Karpas-422 (cell line): ENCODE results near the gene FAM210A. TPM values are rescaled to one million over a fixed set of nuclear protein-coding genes. Genes with fewer than 3 reads are reported as not detected.
"Not testable (repeated sequence)": the region's sequence is repeated elsewhere in the genome, so short reads cannot be mapped to it uniquely, and the experiment has no call there.

ENCODE experiments used
- DNase-seq: peaks from one replicate; pipeline ENCODE4 v3.0.0-alpha.2; 2015
- H2AFZ ChIP-seq: fragments of 200-600 bp; sonication (generic); 2 replicates; pipeline ENCODE4 v1.6.1; 2014; ENCODE audit warnings: antibody characterized with exemption, low read length, mixed read lengths
- H3K27ac ChIP-seq: fragments of 200-600 bp; sonication (generic); 2 replicates; pipeline ENCODE4 v1.5.1; 2014; ENCODE audit warnings: mild to moderate bottlenecking, low read length, moderate library complexity
- H3K27me3 ChIP-seq: fragments of 200-600 bp; sonication (generic); 2 replicates; pipeline ENCODE4 v1.6.1; 2014; ENCODE audit warnings: low read length, mixed read lengths
- H3K36me3 ChIP-seq: fragments of 200-600 bp; sonication (generic); 2 replicates; pipeline ENCODE4 v1.6.1; 2014; ENCODE audit warnings: low read length, mixed read lengths; ENCODE audit not compliant: insufficient read depth
- H3K4me1 ChIP-seq: fragments of 200-600 bp; sonication (generic); 2 replicates; pipeline ENCODE4 v1.6.1; 2014; ENCODE audit warnings: mild to moderate bottlenecking, low read length, mixed read lengths
- H3K4me2 ChIP-seq: fragments of 200-600 bp; sonication (generic); 2 replicates; pipeline ENCODE4 v1.6.1; 2014; ENCODE audit warnings: low read length, low read depth, mild to moderate bottlenecking; ENCODE audit not compliant: poor library complexity, severe bottlenecking
- H3K4me3 ChIP-seq: fragments of 200-600 bp; sonication (generic); 2 replicates; pipeline ENCODE4 v1.5.1; 2014; ENCODE audit warnings: mild to moderate bottlenecking, antibody characterized with exemption, low read length, mixed read lengths
- H3K79me2 ChIP-seq: fragments of 200-600 bp; sonication (generic); 2 replicates; pipeline ENCODE4 v1.6.1; 2014; ENCODE audit warnings: mild to moderate bottlenecking, low read length, mixed read lengths
- H3K9ac ChIP-seq: fragments of 200-600 bp; sonication (generic); 2 replicates; pipeline ENCODE4 v1.6.0; 2014; ENCODE audit warnings: low read length
- H3K9me2 ChIP-seq: fragments of 200-600 bp; sonication (generic), shearing (Covaris generic); replicated peaks from 2 replicates; pipeline ENCODE4 v1.6.0; 2014; ENCODE audit warnings: mild to moderate bottlenecking, low read length, moderate library complexity; ENCODE audit not compliant: insufficient read depth
- H3K9me3 ChIP-seq: fragments of 300-700, 200-600 bp; sonication (generic); 2 replicates; pipeline ENCODE4 v1.6.1; 2014; ENCODE audit warnings: low read length, mixed read lengths
- H4K20me1 ChIP-seq: fragments of 200-600 bp; sonication (generic); 2 replicates; pipeline ENCODE4 v1.6.1; 2014; ENCODE audit warnings: mild to moderate bottlenecking, antibody characterized with exemption, low read length, low read depth; ENCODE audit not compliant: insufficient read depth
- total RNA-seq: library from RNA; depleted of rRNA; stranded (reverse); fragments of >200 nt; shearing (Covaris generic); gene quantifications from 2 replicates; pipeline ENCODE4 v1.2.3, GENCODE V29; 2014; ENCODE audit warnings: low replicate concordance; rRNA removed

FAM210A gene
- total RNA-seq, result 32.8 and 48.3 TPM in 2 replicates

DNA sequence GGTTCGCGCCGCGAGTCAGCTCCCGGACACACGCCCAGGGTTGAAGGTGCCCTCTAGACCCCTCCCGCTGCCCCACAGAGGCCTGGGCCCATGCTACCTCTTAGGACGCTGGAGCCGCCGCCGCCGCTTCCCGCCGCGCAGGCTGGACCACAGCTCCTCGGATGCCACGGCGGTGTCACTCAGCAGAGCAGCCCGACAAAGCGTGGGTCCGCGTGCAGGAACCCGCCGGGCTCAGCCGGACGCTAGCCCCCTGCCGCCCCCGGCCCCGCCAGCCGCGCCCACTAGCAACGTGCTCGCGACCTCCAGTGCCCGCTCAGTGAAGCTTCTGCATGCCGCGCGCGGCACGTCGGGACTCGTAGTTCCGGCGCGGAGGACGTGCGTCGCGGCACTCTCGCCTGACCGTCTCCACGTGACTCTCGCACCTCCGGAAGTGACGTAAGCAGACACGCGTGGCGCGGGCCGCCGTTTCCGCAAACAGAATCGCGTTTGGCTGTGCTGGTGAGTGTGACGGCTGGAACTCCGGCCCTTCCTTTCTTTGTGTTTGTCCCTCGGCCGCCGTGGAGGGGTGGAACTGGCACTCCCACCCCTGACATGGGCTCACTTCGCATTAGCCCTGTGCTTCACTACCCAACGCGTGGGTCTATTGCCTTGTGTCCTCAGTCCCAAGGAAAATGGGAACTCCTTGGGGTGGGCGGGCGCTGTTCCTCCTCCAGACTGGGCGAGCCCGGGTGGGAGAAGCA lies at the start of gene FAM210A, which contains the start of gene RNMT:
TSS of gene FAM210A (minus strand) at position 327 of the 740 bp plus-strand sequence. CDS start 44,481 bp downstream, outside the sequence.
TSS of gene RNMT (plus strand) at position 442 of the 740 bp plus-strand sequence. CDS start 4,845 bp downstream, outside the sequence.
- no peaks in the 10 kb centered on the region for H3K9me3 ChIP-seq
- peak within 1 kb of the TSS; percentile 91 for H3K4me2 ChIP-seq
- DNase-seq, result peak; percentile 98
- peak within 1 kb of the TSS; percentile 28; the same call in 1 of the 2 replicates for H3K27ac ChIP-seq
- H3K9ac ChIP-seq, result peak within 1 kb of the TSS; percentile 82
- H2AFZ ChIP-seq, result peak within 1 kb of the TSS; percentile 50
- H3K9me2 ChIP-seq, result no peaks in the 10 kb centered on the region
- H3K4me1 ChIP-seq, result peaks cover 40% of the 10 kb centered on the region
- H3K27me3 ChIP-seq, result no peaks in the 10 kb centered on the region
- peak within 1 kb of the TSS; percentile 90 for H3K4me3 ChIP-seq
- H3K79me2 ChIP-seq, result peaks cover 98% of the 10 kb centered on the region
- H4K20me1 ChIP-seq, result peaks cover 3% of the 10 kb centered on the region; the same call in 1 of the 2 replicates
- H3K36me3 ChIP-seq, result peaks cover 5% of the 10 kb centered on the region

- Histone ChIP-seq H4K20me1 (no peaks in the 10 kb centered on the region), H3K79me2 (no peaks in the 10 kb centered on the region), H3K4me2 (no peak overlapping the region)
Measured at GRCh38 chr18:13775058-13775457, 48.7 kb upstream of the FAM210A start.

GRCh38 chr18:13762690-13763439 lies 36.5 kb upstream of the FAM210A start:
- Histone ChIP-seq H3K27ac (no peak overlapping the region), H3K36me3 (peaks cover 15% of the 10 kb centered on the region; the same call in 1 of the 2 replicates), H2AFZ (no peak overlapping the region), H3K9ac (no peak overlapping the region), H3K4me1 (no peaks in the 10 kb centered on the region), H3K79me2 (no peaks in the 10 kb centered on the region), H3K4me3 (no peak overlapping the region), H3K4me2 (no peak overlapping the region), H3K9me2 (no peaks in the 10 kb centered on the region), H4K20me1 (no peaks in the 10 kb centered on the region), H3K27me3 (no peaks in the 10 kb centered on the region), H3K9me3 (no peaks in the 10 kb centered on the region)
- no peak for DNase-seq

More at GRCh38 chr18:13775058-13775457, 48.7 kb upstream of the FAM210A start:
- DNase-seq, result no peak
- peaks cover 10% of the 10 kb centered on the region for H3K4me1 ChIP-seq
- H3K27ac ChIP-seq, result no peak overlapping the region
- H3K27me3 ChIP-seq, result no peaks in the 10 kb centered on the region
- H3K4me3 ChIP-seq, result no peak overlapping the region
- no peaks in the 10 kb centered on the region for H3K36me3 ChIP-seq
- no peaks in the 10 kb centered on the region for H3K9me3 ChIP-seq
- no peak overlapping the region for H2AFZ ChIP-seq
- H3K9ac ChIP-seq, result no peak overlapping the region
- no peaks in the 10 kb centered on the region for H3K9me2 ChIP-seq

- Histone ChIP-seq H3K9me2 (no peaks in the 10 kb centered on the region), H3K9ac (no peak overlapping the region), H3K36me3 (peaks cover 21% of the 10 kb centered on the region; the same call in 1 of the 2 replicates)
Measured at GRCh38 chr18:13760047-13760446, 33.7 kb upstream of the FAM210A start.

GRCh38 chr18:13758622-13759021 lies 32.3 kb upstream of the FAM210A start:
- Histone ChIP-seq H3K36me3 (peaks cover 35% of the 10 kb centered on the region; the same call in 1 of the 2 replicates), H4K20me1 (no peaks in the 10 kb centered on the region), H3K27me3 (no peaks in the 10 kb centered on the region), H3K27ac (no peak overlapping the region), H3K9me2 (no peaks in the 10 kb centered on the region), H3K9me3 (no peaks in the 10 kb centered on the region), H2AFZ (no peak overlapping the region), H3K4me3 (no peak overlapping the region), H3K79me2 (no peaks in the 10 kb centered on the region), H3K4me2 (no peak overlapping the region), H3K4me1 (no peaks in the 10 kb centered on the region), H3K9ac (no peak overlapping the region)
- DNase-seq, result no peak

More at GRCh38 chr18:13760047-13760446, 33.7 kb upstream of the FAM210A start:
- Histone ChIP-seq H3K4me2 (no peak overlapping the region), H3K4me1 (no peaks in the 10 kb centered on the region), H3K9me3 (no peaks in the 10 kb centered on the region), H3K79me2 (no peaks in the 10 kb centered on the region), H3K27ac (no peak overlapping the region), H3K27me3 (no peaks in the 10 kb centered on the region), H2AFZ (no peak overlapping the region), H3K4me3 (no peak overlapping the region), H4K20me1 (no peaks in the 10 kb centered on the region)
- no peak for DNase-seq

DNA sequence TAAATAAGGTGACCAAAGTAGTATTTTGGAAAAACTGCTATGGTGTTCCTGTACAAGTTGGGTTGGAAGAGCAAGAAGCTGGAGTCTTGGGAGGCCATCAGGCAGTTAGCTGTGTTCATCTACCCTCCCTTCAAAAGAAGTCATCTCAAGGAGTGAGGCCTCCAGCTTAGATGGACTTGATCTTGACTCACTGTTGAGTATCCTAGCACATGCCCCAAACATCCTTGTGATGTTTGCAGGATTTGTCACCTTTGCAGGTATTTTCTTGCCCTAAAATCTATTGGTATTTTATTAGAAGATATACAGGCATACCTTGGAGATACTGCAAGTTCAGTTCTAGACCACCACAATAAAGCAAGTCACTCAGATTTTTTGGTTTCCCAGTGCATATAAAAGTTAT lies 30.3 kb upstream of the FAM210A start:
- H3K79me2 ChIP-seq, result no peaks in the 10 kb centered on the region
- H3K4me3 ChIP-seq, result no peak overlapping the region
- H4K20me1 ChIP-seq, result no peaks in the 10 kb centered on the region
- no peaks in the 10 kb centered on the region for H3K27me3 ChIP-seq
- no peak overlapping the region for H3K4me2 ChIP-seq
- no peaks in the 10 kb centered on the region for H3K9me3 ChIP-seq
- H3K36me3 ChIP-seq, result peaks cover 44% of the 10 kb centered on the region; the same call in 1 of the 2 replicates
- no peak overlapping the region for H2AFZ ChIP-seq
- H3K9me2 ChIP-seq, result no peaks in the 10 kb centered on the region
- no peak overlapping the region for H3K27ac ChIP-seq
- DNase-seq, result no peak
- H3K4me1 ChIP-seq, result no peaks in the 10 kb centered on the region
- H3K9ac ChIP-seq, result no peak overlapping the region

GRCh38 chr18:13756261-13756660 lies 29.9 kb upstream of the FAM210A start:
- H3K27ac ChIP-seq, result no peak overlapping the region
- no peaks in the 10 kb centered on the region for H3K9me2 ChIP-seq
- H3K4me1 ChIP-seq, result no peaks in the 10 kb centered on the region
- no peak overlapping the region for H3K4me2 ChIP-seq
- no peaks in the 10 kb centered on the region for H4K20me1 ChIP-seq
- no peaks in the 10 kb centered on the region for H3K27me3 ChIP-seq
- H3K36me3 ChIP-seq, result peaks cover 44% of the 10 kb centered on the region; the same call in 1 of the 2 replicates
- no peaks in the 10 kb centered on the region for H3K79me2 ChIP-seq
- DNase-seq, result no peak
- H2AFZ ChIP-seq, result no peak overlapping the region
- no peak overlapping the region for H3K4me3 ChIP-seq
- H3K9ac ChIP-seq, result no peak overlapping the region
- no peaks in the 10 kb centered on the region for H3K9me3 ChIP-seq

DNA sequence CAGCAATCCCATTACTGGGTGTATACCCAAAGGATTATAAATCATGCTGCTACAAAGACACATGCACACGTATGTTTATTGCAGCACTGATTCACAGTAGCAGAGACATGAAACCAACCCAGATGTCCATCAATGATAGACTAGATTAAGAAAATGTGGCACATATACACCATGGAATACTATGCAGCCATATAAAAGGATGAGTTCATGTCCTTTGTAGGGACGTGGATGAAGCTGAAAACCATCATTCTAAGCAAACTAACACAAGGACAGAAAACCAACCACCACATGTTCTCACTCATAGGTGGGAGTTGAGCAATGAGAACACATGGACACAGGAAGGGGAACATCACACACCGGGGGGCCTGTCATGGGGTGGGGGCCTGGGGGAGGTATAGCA lies 25.2 kb upstream of the FAM210A start:
- Histone ChIP-seq H3K36me3 (peaks cover 68% of the 10 kb centered on the region), H3K79me2 (peaks cover 12% of the 10 kb centered on the region; the same call in 1 of the 2 replicates)
- not testable (repeated sequence) for DNase-seq, H3K27me3 ChIP-seq, H3K4me2 ChIP-seq, H3K9me3 ChIP-seq, H3K9ac ChIP-seq, H3K4me1 ChIP-seq, H3K27ac ChIP-seq, H4K20me1 ChIP-seq, H3K4me3 ChIP-seq, H2AFZ ChIP-seq, H3K9me2 ChIP-seq
